ENCODE results near the gene KRTAP5-4. TPM values are rescaled to one million over a fixed set of nuclear protein-coding genes. Genes with fewer than 3 reads are reported as not detected.
"Not testable (repeated sequence)": the region's sequence is repeated elsewhere in the genome, so short reads cannot be mapped to it uniquely, and the experiment has no call there.

The KRTAP5-4 gene
- total RNA-seq, 2 donors from 2014 or later: not detected

DNA sequence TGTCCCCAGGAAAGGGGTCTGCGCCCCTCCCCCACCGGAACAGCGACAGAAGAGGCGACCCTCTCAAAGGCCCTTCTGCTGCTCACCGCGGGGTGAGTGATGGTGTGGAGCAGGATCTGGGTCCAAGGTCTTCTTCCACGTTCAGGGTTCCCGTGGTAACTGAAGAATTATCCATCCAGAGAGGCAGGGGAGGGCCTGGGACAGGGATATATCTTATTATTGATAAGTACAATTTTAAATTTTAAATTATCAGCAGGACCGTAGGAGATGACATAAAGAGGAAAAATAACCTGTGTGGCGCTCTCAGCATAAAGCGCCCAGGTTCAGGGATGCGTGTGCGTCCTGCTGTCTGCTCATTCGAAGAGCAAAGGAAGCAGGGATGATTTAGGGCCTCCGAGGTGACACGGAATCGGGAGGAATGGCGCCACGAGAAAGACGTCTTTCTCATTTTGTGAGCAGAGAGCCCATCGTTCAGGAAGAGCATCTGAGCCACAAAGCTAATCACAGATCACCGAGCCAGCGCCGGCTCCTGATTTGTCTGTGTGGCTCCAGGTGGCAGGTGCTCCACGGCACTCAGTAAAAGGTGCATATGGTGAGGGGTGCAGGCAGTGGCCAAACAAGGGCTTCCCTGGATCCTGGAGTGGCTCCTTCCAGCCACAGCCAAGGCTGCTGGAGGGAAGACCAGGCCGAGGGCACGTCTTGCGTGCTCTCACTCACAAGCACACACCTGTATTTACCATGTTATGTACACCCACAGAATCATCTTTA lies 26.9 kb upstream of the KRTAP5-4 start:
- no peaks in the 10 kb centered on the region for H3K4me1 Mint-ChIP-seq (ENCODE audit: low read depth in 2 of 2)
- no peak overlapping the region for H3K27ac Mint-ChIP-seq

DNA sequence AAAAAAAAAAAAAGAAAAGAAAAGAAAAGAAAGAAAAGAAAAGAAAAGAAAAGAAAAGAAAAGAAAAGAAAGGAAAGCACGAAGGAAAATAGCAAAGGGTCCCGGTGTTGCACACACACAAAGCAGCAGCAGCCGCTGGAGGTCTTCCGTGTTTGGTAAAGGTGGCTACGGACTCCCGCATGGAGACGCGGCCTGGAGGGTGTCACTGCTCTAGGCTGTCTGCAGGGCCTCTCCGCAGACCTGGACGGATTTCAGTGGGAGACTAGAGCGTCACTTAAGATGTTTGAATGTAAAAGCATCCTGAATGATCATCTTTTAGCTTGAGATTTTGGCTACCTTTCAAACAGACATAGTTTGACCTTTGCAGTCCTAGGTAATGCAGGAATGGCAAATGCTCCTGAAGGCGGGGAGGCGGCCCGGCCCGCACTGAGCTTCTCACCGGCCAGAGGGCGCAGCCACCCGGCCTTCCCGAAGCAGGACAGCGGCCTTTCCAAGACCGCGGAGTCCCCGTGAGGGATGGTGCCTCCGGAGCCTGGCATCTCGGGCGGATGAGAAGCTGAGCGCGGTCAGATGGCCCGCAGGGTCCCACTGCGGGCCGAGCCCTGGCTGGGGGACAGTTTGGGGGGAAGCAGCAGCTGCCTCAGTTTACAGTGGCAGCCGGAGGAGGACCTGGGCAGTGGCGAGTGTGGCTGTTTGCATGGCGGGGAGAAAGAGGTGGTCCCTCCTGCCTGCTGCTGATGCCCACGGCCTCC lies 26.1 kb upstream of the KRTAP5-4 start:
- H3K27ac Mint-ChIP-seq: no peak overlapping the region
- peaks cover 11 to 16% of the 10 kb centered on the region in 2 donors for H3K27me3 Mint-ChIP-seq
- H3K4me1 Mint-ChIP-seq (ENCODE audit: low read depth in 2 of 2): no peaks in the 10 kb centered on the region
- H3K36me3 Mint-ChIP-seq: no peaks in the 10 kb centered on the region
- no peak for DNase-seq (ENCODE audit: low spot score)
- no peaks in the 10 kb centered on the region for H3K9me3 Mint-ChIP-seq
- ATAC-seq: no peak
- H3K4me3 Mint-ChIP-seq: no peak overlapping the region

More for the DNA sequence above, 26.9 kb upstream of the KRTAP5-4 start:
- Mint-ChIP-seq H3K9me3 (no peaks in the 10 kb centered on the region), H3K27me3 (peaks cover 14 to 16% of the 10 kb centered on the region in 2 donors), H3K36me3 (no peaks in the 10 kb centered on the region), H3K4me3 (no peak overlapping the region)
- ATAC-seq (no peak), DNase-seq (ENCODE audit: low spot score) (no peak)

DNA sequence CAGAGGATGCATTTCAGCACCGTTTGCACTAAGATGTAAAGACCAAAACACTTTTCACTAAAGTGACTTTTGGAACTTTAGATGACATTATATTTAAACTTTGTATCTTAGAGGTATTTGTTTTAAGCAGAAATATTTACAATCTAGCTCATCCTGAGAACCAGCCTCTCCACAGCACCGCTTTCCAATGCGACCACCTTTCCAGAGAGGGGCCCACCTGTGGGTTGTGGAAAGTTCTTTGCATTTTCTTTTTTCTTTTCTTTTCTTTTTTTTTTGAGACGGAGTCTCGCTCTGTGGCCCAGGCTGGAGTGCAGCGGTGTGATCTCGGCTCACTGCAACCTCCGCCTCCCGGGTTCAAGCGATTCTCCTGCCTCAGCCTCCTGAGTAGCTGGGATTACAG lies 24.6 kb upstream of the KRTAP5-4 start:
- not testable (repeated sequence) for H3K4me1 Mint-ChIP-seq (ENCODE audit: low read depth in 2 of 2); DNase-seq (ENCODE audit: low spot score); H3K4me3 Mint-ChIP-seq; H3K27ac Mint-ChIP-seq; ATAC-seq; H3K9me3 Mint-ChIP-seq; H3K36me3 Mint-ChIP-seq
- peaks cover 8 to 14% of the 10 kb centered on the region in 2 donors for H3K27me3 Mint-ChIP-seq

DNA sequence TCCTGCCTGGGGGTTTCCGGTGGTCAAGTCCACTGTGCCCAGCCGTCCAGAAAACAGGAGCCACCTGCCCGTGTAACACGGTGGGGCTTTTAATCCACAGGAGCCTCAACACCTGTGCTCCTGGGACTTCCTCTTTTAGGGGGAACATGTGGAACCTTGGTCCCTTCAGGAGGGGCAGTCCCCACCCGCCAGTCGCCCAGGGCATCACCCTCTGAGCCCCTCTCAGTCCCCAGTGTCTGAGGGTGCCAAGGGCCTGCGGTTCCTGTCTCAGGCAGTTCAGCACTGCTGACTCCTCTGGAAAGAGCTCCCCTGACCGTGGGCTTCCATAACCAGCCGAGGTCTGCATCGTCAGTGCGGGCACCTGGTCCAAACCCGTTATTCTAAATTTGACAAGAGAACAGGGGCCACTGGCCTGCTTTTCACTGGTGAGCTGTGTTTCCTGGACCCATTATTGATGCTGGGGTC lies 23.5 kb upstream of the KRTAP5-4 start:
- H3K27ac Mint-ChIP-seq: no peak overlapping the region
- no peaks in the 10 kb centered on the region for H3K9me3 Mint-ChIP-seq
- ATAC-seq: no peak
- no peak for DNase-seq (ENCODE audit: low spot score)
- H3K4me1 Mint-ChIP-seq (ENCODE audit: low read depth in 2 of 2): no peaks in the 10 kb centered on the region
- peaks cover 0 to 13% of the 10 kb centered on the region in 2 donors for H3K27me3 Mint-ChIP-seq
- no peaks in the 10 kb centered on the region for H3K36me3 Mint-ChIP-seq
- H3K4me3 Mint-ChIP-seq: no peak overlapping the region

DNA sequence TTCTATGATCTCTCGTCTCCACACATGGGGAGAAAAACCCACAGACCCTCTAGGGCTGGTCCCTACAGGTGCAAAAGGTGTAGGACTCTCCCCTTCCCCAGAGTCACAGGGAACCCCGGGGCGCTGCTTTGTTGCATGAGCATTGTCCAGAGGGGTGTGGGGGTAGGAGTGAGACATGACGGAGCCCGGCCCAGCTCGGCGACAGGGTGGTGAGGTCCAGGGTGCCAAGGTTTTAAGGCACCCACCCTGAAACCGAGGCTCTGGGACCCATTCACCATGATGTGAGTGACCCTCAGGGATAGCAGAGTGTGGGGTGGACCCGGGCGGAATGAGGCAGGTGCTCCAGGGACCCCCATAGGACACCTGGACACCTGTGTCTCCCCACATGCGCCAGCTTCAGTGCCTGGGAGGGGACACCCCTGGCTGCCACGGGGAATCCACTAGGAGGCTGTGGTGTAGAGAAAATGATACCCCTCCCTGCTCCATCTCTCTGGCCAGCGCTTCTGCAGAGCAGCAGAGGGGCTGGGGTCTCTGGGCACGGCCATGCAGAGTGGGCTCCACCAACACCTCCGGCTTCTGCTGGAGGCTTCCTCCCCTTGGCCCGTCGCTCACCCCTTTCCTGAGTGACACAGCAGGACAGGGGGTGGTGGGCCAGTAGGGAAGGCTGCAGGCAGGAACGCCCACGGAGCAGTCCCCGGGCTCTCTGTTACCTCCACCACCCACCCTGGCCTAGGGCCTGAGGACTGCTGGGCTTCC lies 22.8 kb upstream of the KRTAP5-4 start:
- Mint-ChIP-seq H3K9me3 (no peaks in the 10 kb centered on the region), H3K27me3 (peaks cover 6 to 17% of the 10 kb centered on the region in 2 donors), H3K27ac (no peak overlapping the region), H3K4me1 (ENCODE audit: low read depth in 2 of 2) (peaks cover 3 to 4% of the 10 kb centered on the region in 2 donors), H3K4me3 (no peak overlapping the region), H3K36me3 (no peaks in the 10 kb centered on the region)
- ATAC-seq (peak in 1 of 2 donors; percentile 28), DNase-seq (ENCODE audit: low spot score) (no peak)

DNA sequence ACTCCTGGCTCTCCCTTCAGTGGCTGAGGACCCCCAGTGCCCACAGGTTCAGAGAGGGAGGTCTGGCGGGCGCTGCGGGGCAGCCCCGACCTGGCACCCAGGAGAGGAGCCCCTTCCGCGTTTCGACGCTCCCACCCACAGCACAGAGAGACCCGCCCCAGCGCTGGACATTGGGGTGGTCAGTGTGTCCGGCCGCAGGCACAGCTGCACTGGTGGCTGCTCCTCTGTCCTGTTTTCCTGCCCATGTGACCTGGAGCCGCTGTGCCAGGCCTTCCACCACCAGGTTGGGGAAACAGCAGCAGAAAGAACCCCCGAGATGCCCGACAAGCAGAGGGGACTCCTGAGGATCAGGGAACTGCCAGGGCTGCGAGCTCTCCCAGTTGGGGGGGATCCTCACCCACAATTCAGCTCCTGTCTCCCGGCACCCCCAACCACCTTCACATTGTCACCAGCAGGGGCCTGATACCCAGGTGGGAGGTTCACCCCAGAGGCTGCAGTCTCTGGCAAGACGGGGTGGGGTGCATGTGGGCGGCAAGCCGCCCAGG lies 21.3 kb upstream of the KRTAP5-4 start:
- no peaks in the 10 kb centered on the region for H3K36me3 Mint-ChIP-seq
- DNase-seq (ENCODE audit: low spot score) (no peak), ATAC-seq (no peak)
- H3K4me3 Mint-ChIP-seq: no peak overlapping the region
- H3K27ac Mint-ChIP-seq: no peak overlapping the region
- H3K9me3 Mint-ChIP-seq: no peaks in the 10 kb centered on the region
- H3K27me3 Mint-ChIP-seq: peaks cover 10 to 18% of the 10 kb centered on the region in 2 donors
- H3K4me1 Mint-ChIP-seq (ENCODE audit: low read depth in 2 of 2): peaks cover 3 to 6% of the 10 kb centered on the region in 2 donors

DNA sequence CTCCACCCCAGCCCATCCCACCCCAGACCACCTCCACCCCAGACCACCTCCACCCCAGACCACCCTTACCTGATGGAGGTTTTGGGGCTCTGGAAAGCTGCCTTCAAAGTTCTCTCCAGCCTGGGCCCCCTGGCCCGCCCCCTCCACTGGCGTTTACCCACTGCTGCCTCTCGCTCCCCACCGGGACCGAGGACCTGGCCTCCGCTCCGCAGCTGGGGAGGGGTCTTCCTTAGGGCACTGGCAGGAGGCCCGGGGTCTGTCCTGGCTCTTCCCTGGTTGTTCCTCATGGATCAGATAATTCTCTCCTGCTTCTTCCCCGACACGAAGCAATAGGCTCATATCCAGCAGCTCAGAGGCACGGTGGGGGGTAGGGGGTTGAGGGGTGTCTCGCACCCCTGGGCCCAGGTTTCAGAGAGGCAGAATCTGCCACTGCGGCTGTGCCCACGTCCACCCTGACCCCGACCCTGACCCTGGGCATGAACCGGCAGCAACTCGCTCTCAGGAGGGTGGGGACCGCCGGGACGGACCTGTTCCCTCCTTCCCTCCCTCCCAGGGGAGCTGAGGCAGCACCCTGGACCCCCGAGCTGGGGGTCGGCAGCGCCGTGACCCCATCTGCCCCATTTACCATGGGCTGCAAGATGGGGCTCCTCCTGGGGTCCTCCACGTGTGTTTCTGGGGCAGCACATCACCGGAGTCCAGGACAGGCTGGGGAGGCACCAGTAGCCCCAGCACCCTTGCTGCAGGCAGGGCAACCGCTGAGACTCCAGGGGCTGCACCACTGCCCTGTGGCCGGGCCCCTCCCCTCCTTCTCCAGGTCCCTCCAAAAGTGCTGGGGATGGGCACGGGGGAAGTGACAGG lies 20.6 kb upstream of the KRTAP5-4 start:
- Mint-ChIP-seq H3K36me3 (no peaks in the 10 kb centered on the region), H3K27ac (no peak overlapping the region), H3K27me3 (peaks cover 10 to 16% of the 10 kb centered on the region in 2 donors), H3K4me3 (no peak overlapping the region), H3K9me3 (no peaks in the 10 kb centered on the region), H3K4me1 (ENCODE audit: low read depth in 2 of 2) (peaks cover 3 to 6% of the 10 kb centered on the region in 2 donors)
- DNase-seq (ENCODE audit: low spot score) (no peak), ATAC-seq (peak in 1 of 2 donors; percentile 45)

DNA sequence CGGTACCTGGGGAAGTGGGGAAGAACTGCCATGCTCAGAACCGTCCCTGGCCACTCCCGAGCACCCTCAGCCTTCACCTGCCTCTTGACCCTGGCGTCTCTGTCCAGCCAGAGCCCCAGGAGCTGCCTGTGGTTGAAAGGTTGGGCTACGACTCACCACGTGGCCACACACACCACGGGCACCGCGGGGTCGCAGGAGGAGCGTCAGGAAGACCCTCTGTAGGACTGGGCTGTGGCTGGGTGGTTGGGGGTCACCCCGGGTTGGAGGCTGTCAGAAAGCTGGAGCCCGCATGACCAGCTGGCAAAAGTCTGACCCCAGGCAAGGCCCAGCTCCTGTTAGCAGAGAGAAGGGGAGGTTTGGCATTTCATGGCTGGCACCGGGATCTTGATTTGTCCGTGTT lies 19.2 kb upstream of the KRTAP5-4 start:
- peaks cover 3 to 6% of the 10 kb centered on the region in 2 donors for H3K4me1 Mint-ChIP-seq (ENCODE audit: low read depth in 2 of 2)
- peaks cover 10 to 16% of the 10 kb centered on the region in 2 donors for H3K27me3 Mint-ChIP-seq
- H3K9me3 Mint-ChIP-seq: no peaks in the 10 kb centered on the region
- H3K36me3 Mint-ChIP-seq: no peaks in the 10 kb centered on the region
- DNase-seq (ENCODE audit: low spot score) (no peak), ATAC-seq (no peak)
- H3K4me3 Mint-ChIP-seq: no peak overlapping the region
- H3K27ac Mint-ChIP-seq: no peak overlapping the region

DNA sequence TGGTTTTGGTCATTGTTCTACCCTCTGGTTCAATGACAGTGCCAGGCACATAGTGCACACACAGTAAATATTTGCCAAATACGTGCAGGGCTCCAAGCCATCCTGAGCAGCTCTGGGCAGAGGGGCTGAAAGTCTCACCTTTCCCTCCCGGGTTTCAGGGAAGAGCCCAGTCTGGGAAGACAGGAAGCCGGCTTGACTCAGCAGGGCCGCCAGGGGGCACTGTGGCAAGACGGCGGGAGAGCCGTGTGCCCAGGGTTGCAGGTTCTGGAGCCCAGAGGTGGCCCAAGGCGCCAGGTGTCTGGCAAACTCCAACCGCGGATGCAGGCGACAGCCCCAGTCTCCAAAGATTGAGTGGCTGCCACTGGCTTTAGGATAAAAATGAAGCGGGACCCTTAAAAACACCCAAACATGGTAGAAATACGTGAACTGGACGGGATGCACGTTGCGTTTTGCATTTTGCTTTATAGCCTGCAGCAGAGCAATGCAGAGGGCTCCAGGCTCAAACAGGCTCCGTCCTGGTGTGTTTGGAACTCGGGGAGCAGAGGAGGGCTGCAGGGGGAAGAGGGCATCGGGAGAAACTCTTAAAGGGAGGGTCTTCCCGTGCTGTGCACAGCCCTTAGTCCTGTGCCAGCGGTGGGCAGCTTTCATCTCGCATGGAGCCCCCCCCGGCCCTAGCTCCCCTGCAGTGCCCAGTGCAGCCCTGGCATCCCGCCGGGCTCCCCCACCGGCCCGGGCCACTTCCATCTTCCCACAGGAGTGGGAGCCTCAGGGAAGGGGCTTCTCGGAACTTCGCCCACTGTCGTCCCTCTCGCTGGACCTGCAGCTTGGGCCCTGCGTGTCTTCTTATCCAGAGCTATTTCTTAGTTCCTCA lies 18.4 kb upstream of the KRTAP5-4 start:
- no peaks in the 10 kb centered on the region for H3K36me3 Mint-ChIP-seq
- H3K9me3 Mint-ChIP-seq: no peaks in the 10 kb centered on the region
- peaks cover 16 to 20% of the 10 kb centered on the region in 2 donors for H3K27me3 Mint-ChIP-seq

DNA sequence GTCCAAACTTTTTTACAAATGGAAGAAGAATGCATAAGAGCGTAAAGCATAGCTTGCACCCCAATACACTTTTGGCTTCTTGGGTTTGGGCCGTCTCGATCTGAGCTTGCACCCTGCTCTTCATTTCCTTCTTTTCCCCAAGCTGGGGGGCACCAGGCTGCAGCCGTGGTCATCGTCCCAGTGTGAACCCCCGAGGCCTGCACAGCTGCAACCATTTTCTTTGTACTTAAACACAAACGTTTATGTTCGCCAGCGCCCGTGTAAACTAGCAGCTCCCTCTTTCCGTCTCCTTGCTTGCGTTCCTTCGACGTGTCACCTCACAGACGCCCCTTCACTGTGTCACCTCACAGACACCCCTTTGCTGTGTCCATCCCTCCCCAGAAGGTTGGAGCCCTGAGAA lies 17.7 kb upstream of the KRTAP5-4 start:
- H3K4me3 Mint-ChIP-seq: no peak overlapping the region

More for the DNA sequence above, 18.4 kb upstream of the KRTAP5-4 start:
- ATAC-seq: no peak
- no peak for DNase-seq (ENCODE audit: low spot score)
- Mint-ChIP-seq H3K4me1 (ENCODE audit: low read depth in 2 of 2) (peaks cover 3 to 6% of the 10 kb centered on the region in 2 donors), H3K27ac (no peak overlapping the region), H3K4me3 (no peak overlapping the region)

DNA sequence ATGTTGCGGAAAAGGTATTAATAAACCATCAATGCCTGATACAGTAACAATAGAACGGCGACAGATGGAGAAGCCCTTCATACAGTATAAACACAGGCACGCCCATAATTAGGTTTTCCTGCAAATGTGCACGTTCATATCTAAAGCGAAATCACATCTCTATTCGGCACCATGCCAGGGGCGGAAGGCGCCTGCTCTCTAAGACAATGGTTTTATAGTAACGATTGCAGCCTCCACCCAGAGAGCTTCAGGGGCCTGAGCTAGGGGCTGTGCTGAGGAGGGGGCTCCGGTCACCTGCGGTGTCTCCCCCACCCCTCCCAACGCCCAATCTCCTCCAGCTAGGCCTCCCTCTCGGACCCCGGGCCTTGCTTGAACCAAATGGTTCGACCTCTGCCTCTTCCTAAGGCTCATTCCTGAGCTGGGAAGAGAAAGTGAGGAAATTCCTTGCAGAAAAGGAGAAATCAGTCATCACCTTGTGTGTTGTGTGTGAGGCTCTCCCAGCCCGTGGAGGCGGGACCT lies 17.2 kb upstream of the KRTAP5-4 start:
- DNase-seq (ENCODE audit: low spot score) (no peak), ATAC-seq (no peak)
- Mint-ChIP-seq H3K4me3 (no peak overlapping the region), H3K9me3 (no peaks in the 10 kb centered on the region), H3K27ac (no peak overlapping the region), H3K4me1 (ENCODE audit: low read depth in 2 of 2) (peaks cover 3 to 6% of the 10 kb centered on the region in 2 donors), H3K27me3 (peaks cover 19 to 22% of the 10 kb centered on the region in 2 donors), H3K36me3 (no peaks in the 10 kb centered on the region)

More for the DNA sequence above, 17.7 kb upstream of the KRTAP5-4 start:
- Mint-ChIP-seq H3K27me3 (peaks cover 22% of the 10 kb centered on the region in 2 donors), H3K27ac (no peak overlapping the region), H3K9me3 (no peaks in the 10 kb centered on the region), H3K36me3 (no peaks in the 10 kb centered on the region), H3K4me1 (ENCODE audit: low read depth in 2 of 2) (peaks cover 3 to 6% of the 10 kb centered on the region in 2 donors)
- DNase-seq (ENCODE audit: low spot score) (no peak), ATAC-seq (no peak)

DNA sequence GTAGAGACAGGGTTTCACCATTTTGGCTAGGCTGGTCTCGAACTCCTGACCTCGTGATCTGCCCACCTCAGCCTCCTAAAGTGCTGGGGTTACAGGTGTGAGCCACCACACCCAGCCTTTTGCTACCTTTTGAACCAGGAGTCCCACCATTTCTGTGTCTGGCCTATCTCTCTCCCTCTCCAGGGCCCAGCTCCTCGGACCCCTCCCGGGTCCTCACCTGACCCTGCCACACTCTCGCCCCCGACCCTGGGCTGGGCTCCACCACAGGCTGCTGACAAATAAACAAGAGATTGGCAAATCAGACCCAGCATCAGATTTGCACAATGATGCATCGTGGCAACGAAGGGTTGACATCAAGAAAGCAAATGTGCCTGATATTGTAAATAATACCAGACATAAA lies 16.4 kb upstream of the KRTAP5-4 start:
- Mint-ChIP-seq H3K27ac (no peak overlapping the region), H3K4me1 (ENCODE audit: low read depth in 2 of 2) (peaks cover 3 to 6% of the 10 kb centered on the region in 2 donors), H3K4me3 (no peak overlapping the region), H3K36me3 (no peaks in the 10 kb centered on the region), H3K9me3 (no peaks in the 10 kb centered on the region), H3K27me3 (peaks cover 23 to 24% of the 10 kb centered on the region in 2 donors)
- ATAC-seq (no peak), DNase-seq (ENCODE audit: low spot score) (no peak)
